KOPT-K1 (cell line): ENCODE measurements around the gene ANKRD65.

Experiments used
- H3K27ac ChIP-seq: fragments of 200-600 bp; sonication (generic); 2 replicates; pipeline ENCODE4 v1.5.1; 2016; ENCODE audit warnings: antibody characterized with exemption, mild to moderate bottlenecking, low read depth, low read length; ENCODE audit not compliant: poor library complexity, severe bottlenecking
- H3K36me3 ChIP-seq: fragments of 200-600 bp; sonication (generic); 2 replicates; pipeline ENCODE4 v1.5.1; 2017; ENCODE audit warnings: antibody characterized with exemption, mild to moderate bottlenecking, low read length, moderate library complexity; ENCODE audit not compliant: insufficient read depth
- H3K9me3 ChIP-seq: fragments of 200-600 bp; sonication (generic); 2 replicates; pipeline ENCODE4 v1.5.1; 2017; ENCODE audit warnings: antibody characterized with exemption, low read length, mild to moderate bottlenecking; ENCODE audit not compliant: insufficient read depth, poor library complexity, severe bottlenecking

The ANKRD65 gene

DNA sequence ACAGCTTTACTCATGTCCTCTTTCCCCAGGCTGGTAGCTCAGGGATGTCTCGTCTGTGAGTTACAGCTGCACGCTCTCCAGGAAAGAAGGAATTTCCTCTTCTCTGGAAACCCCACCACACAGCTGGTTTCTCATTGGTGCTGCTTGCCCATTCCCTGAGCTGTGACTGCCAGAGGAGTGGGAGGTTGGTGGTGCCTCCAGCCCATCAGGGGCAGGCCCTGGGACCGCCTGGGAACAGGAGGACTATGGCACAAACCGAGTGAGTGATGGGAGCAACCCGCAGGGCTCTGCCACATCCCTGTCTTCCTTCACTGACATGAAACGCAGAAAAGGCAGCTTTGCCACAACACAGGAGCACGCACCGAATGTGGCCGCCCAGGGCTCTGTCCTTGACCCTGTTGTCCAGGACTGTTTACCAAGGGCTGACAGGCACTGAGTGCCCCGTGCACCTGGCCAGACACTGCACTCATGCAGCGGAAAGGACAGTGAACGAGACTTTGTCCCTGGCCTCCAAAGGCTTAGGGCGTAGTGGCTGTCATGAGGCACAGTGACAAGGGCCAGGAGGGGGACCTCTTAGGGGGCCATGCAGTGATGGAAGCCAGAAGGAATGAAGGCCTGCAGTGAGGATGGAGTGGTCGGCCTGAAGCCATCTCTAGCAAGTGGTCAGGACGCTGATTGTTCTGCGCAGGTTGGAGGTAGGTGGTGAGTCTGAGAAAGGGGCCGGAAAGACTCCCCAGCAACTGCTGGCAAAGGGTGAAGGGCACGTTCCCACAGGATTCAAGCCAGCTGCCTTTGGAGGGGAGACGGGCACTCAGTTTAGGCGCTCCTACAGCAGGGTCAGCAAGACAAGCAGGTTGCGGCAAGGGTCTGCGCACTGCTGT, 20.3 kb downstream of the ANKRD65 start:
- H3K27ac ChIP-seq: peak overlapping the region; percentile 79
- peaks cover 76% of the 10 kb centered on the region for H3K36me3 ChIP-seq
- H3K9me3 ChIP-seq: no peaks in the 10 kb centered on the region

DNA sequence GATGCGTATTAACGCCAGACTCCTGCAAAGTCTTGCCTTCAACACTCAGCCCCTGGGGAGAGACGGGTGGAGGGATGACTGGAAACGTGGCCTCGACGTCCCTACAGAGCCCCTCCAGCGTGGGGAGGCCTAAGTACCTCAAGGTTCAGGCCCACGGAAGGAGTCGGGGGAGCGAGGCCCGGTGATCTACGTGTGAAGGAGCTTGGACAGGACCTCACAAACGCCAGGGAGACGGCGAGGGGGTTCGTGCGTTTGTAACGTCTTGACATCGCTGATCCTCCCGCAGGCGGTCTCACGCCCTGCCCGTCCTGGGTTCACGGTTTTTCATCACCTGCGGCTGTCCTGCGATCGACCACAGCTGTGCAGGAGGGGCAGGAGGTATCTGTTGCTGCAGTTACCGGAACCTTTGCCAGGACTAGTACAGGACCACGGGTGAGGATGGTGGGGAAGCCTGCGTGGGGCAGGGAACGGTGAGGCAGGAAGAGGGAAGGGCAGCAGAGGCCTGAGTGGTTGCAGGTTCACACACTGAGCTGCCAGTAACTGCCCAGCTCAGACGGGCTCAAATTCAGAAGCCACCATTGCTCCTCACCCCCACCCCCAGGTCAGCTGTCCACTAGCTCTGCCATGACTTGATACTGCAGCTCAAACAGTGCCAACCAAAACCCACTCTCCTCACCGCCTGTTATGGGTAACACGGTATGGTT, 21.1 kb downstream of the ANKRD65 start:
- Histone ChIP-seq H3K27ac (peak overlapping the region; percentile 79), H3K36me3 (peaks cover 76% of the 10 kb centered on the region), H3K9me3 (no peaks in the 10 kb centered on the region)

DNA sequence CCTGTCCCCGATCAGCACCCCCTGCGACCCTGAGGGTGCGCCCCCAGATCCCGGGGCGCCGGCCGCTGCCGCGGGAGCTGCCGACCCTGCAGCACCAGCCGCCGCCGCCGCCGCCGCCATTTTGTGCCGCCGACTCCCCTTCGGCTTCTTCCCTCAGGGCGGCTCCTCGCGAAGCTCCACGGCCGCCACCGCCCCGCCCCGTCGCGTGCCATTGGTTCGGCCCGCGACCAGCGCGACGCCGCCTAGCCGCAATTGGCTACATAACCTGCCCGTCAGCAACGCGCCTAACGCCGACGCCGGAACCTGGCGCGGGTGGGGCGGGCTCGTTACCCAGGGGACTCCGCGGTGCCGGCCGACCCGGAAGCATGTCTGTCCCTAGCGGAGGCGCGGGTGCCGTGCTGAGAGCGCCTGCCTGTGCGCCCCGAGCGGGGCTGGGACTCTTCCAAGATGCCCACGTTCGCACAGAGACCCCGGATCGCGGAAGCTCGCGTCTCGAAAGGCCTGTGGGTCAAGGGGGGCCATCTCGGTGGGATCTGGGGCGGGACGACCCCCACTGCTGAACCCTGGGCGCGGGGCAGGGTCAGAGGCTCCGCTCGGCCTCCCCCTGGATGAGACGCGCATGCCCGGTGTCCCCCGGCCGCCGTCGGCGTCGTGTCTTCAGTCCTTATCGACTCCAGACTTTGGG, 21.7 kb downstream of the ANKRD65 start, which contains the start of gene CCNL2:
Gene CCNL2 (minus strand): TSS at position 149 of the 685 bp plus-strand sequence. CDS start 29 bp downstream, at position 120.
- H3K27ac ChIP-seq: peak within 1 kb of the TSS; percentile 79
- H3K9me3 ChIP-seq: no peaks in the 10 kb centered on the region
- H3K36me3 ChIP-seq: peaks cover 76% of the 10 kb centered on the region

DNA sequence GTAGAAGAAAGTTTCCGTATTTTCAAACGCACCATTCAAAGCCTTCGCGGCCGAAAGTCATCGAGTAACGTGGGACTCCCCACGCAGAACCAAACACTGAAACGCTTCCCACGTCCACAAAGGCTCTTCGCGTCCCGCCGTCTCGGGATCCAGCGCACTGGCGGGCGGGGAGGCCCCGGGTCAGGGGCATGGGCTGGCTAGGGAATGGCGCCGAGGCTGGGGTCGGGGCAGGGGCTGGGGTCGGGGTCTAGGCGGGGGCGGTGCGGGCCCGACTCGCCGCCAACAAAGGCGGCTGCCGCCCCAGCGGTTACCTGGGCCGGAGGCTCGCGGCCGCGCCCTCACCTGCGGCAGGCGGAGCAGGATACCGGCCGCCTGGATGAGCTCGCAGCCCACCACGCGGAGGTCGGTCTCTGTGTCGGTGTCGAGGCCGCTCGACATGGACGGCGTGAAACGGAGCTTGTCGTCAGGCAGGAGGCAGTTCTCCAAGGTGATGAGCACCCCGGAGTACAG, 22.3 kb downstream of the ANKRD65 start:
- Histone ChIP-seq H3K9me3 (no peaks in the 10 kb centered on the region), H3K27ac (peak overlapping the region; percentile 79), H3K36me3 (peaks cover 76% of the 10 kb centered on the region)

DNA sequence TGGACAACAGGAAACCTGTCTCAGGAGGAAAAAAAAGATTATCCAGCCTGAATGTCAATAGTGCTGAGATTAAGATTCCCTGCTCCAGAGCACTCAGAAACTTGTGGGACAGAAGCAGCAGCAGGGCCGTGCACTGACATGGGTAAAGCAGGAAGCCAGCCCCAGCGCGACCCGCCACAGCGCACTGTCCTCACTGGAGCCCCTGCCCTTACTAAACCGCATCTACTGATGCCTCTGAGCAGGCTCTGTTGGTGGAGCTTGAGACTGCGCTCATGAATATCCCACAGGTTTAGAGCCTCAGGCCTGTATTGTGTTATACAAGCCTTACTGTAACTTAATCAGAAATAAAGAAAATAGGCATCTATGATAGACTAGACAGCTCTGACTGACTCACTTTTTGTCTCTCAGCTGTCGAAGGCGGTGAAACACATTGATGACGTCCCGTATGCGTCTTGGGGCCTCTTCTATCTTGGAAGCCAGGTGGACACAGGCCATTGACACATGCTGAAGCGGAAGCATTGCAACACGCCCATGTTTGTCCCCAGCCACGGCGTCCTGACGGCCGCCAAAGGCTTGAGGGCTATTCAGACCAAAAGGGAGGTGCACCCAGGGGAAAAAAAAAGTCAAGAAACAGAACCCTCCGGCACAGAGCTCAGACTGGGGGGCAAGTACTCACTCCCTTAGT, 23.1 kb downstream of the ANKRD65 start:
- Histone ChIP-seq H3K27ac (peak overlapping the region; percentile 79), H3K9me3 (no peaks in the 10 kb centered on the region), H3K36me3 (peaks cover 76% of the 10 kb centered on the region)

DNA sequence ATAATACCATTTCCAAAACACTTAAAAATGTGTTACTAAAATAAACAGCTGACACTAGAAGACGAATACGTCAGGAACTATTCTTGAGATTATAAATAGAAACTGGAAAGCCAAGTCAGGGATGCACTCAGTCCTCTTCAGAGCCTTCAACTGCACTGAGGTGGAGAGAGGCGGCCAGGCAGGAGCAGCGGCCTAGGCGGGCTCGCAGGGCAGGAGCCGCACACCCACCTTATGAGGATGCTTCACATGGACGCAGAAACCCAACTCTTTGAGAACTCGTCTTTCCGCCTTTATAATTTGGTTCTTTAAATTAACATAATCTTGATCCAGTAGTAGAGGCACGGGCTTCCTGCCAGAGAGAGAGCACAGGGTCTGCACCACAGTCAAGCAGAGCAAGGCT, 25.9 kb downstream of the ANKRD65 start:
- no peaks in the 10 kb centered on the region for H3K9me3 ChIP-seq
- no peak overlapping the region for H3K27ac ChIP-seq
- H3K36me3 ChIP-seq: peaks cover 77% of the 10 kb centered on the region

DNA sequence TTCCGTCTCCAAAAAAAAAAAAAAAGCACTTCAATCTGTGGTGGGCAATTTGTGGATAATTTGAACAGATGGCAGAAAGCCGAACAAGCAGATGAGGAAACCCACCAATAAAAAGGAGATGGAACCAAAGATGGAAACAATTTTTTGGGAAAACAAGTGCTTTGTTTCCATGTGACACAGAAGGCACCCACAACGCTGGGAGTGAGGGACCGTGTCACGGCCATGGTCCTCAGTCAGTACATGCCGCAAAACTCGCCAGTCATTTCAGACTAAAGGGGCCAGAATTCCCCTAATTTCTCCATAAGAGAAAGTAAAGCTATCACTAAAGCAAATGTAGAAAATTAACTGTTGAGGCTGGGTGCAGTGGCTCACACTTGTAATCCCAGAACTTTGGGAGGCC, 27.0 kb downstream of the ANKRD65 start:
- no peaks in the 10 kb centered on the region for H3K9me3 ChIP-seq

DNA sequence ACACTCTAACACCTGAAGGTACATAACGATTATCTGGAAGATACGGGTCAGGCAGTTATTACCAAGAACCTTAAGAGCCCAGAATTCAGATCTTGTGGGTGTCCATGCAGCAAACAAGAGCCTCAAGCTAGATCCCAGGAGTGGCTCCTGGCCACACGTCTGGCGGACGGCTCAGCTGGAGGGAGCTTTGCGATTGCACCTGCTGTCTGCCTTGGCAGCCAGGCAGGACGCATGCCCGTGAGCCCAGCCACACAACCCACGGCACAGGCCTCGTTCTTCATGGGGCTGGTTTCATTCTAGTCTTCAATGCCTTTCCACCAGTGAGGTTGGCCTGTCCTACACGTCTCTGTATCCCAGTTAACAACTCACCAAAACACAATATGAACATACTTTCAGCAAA, 27.6 kb downstream of the ANKRD65 start:
- H3K36me3 ChIP-seq: peaks cover 94% of the 10 kb centered on the region
- no peak overlapping the region for H3K27ac ChIP-seq
- H3K9me3 ChIP-seq: no peaks in the 10 kb centered on the region

More for the DNA sequence above, 27.0 kb downstream of the ANKRD65 start:
- no peak overlapping the region for H3K27ac ChIP-seq
- H3K36me3 ChIP-seq: peaks cover 87% of the 10 kb centered on the region

DNA sequence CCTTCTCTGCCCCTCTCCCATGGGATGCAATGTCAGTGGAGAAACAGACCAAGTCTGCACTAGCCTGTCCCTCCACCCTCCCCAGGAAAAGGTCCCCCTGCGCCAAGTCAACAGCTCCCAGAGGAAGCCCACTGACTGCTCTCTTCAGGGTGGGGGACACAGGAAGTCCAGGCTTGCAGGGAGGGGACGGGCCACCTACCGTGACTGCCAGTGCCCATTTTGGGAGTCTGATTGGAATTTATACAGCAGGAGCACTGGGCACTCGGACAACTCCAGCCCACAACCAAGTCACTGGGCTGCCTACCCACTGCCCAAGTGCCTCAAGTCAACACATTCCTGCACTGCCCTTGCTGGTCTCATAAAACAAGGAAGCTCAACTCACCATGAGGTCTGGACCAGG, 28.1 kb downstream of the ANKRD65 start:
- Histone ChIP-seq H3K36me3 (peaks cover 96% of the 10 kb centered on the region), H3K27ac (no peak overlapping the region), H3K9me3 (no peaks in the 10 kb centered on the region)

DNA sequence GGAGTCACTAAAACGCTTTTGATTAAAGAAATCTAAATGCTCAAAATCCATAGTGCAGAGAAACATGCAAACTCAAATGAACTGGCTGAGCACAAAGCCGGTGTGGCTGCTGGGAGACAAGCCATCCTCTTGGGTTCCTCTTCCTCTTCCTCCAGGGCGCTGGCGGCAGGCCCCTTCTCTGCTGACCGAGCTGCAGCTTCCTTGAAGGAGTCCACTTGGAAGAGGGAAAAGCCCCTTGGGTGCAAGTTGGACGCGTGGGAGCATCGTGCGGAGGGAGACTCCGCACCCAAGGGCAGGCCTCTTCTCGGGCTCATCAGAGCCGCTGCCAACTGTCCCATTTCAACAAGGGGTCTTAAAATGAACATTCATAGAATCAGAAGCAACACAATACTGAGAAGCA, 29.9 kb downstream of the ANKRD65 start:
- Histone ChIP-seq H3K27ac (no peak overlapping the region), H3K9me3 (no peaks in the 10 kb centered on the region), H3K36me3 (peaks cover 100% of the 10 kb centered on the region)

DNA sequence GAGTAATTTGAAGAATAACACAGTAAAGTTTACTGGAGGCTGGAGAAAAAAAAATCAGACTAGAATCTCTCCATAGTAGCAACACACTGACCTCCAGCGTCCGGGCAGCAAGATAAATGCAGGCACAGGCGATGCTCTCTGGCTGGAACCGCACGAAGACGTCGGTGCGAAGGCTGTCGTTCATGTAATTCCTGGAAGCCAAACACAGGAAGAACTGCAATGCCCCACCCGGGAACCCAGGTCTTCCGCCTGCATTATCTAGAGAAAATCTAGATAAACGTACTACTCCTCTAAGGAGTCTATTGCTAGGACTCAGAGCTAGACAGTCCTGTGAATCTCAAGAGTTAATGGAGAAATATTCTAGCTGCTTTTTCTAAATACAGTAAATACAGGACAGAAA, 30.4 kb downstream of the ANKRD65 start:
- Histone ChIP-seq H3K36me3 (peaks cover 100% of the 10 kb centered on the region), H3K27ac (no peak overlapping the region), H3K9me3 (no peaks in the 10 kb centered on the region)

DNA sequence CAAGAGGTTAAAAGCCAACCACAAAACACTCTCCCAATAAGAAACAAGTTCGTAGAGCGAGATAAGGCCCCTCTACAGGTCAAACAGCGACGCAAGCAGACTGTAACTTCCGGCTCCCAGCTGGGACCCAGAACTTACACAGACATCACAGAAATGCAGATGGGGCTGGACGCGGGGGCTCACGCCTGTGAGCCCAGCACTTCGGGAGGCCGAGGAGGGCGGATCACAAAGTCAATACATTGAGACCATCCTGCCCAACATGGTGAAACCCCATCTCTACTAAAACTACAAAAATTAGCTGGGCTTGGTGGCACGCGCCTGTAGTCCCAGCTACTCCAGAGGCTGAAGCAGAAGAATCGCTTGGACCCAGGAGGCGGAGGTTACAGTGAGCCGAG, 33.0 kb downstream of the ANKRD65 start:
- Histone ChIP-seq H3K9me3 (no peaks in the 10 kb centered on the region), H3K36me3 (peaks cover 86% of the 10 kb centered on the region)

DNA sequence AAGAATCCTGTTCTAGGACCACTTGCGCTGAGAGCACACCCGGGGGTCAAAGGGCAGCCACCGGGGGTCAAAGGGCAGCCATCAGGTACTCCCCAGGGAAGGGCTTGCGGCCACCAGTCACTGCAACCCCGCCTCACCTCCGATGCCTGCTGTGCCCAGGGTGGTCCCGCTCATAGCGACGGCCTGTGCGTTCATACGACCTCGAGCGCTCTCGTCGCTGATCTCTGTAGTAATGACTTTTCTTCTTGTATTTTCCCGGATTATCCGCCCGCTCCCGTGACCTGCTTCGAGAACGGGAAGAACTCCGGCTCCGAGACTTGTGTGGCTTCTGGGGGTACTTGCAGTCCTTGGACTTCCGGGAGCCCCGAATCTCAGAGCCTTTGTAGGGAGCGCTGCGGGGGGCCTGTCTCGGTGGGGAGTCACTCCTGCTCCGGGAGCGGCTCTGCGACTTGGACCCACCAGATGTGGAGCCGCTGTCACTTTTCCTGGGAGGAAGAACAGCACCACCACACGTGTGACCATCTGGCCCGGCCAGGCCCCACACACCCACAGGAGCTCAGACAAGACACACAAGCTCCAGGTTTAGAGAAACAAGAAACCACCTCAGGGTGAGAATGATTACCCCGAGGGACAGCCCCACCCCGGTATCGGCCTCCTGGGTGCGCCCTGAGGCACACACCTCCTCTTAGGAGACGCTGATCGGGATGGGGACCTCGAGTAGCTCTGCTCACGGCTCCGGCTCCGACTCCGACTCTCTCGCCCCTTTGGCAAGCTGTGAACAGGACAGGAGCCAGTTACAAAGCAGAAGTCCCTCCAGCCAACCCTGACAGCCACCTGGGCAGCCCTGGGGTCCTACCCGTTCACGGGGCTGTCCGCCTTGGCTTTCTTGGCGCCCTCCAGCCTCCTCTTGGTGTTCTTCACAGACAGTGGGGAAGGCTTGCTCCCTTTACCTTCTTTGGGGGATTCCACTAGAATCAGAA, 33.7 kb downstream of the ANKRD65 start:
- H3K36me3 ChIP-seq: peaks cover 79% of the 10 kb centered on the region
- no peak overlapping the region for H3K27ac ChIP-seq
- no peaks in the 10 kb centered on the region for H3K9me3 ChIP-seq

More for the DNA sequence above, 33.0 kb downstream of the ANKRD65 start:
- no peak overlapping the region for H3K27ac ChIP-seq
